K562 (cell line): ENCODE data around the gene POLE2. TPM values are rescaled to one million over a fixed set of nuclear protein-coding genes. Genes with fewer than 3 reads are reported as not detected.

Source experiments
- ELF1 ChIP-seq: fragments of 200-800 bp; sonication (Bioruptor generic); IDR thresholded peaks from 2 replicates; pipeline ENCODE4 v1.6.1; 2016; ENCODE audit warnings: missing genetic modification characterization, missing compliant biosample characterization
- HDAC1 ChIP-seq, 2 experiments: fragments of 450-650 bp; IDR thresholded peaks; 2 replicates each; pipeline ENCODE4 v1.6.1; 2016 to 2017; ENCODE audit warnings: inconsistent platforms in 1 of 2, mild to moderate bottlenecking in 1 of 2, moderate library complexity in 1 of 2
- NBN ChIP-seq: fragments of 450-650 bp; IDR thresholded peaks from 2 replicates; pipeline ENCODE4 v1.6.1; 2016; ENCODE audit warnings: low read depth, mild to moderate bottlenecking
- NFATC3 ChIP-seq: fragments of 450-650 bp; IDR thresholded peaks from 2 replicates; pipeline ENCODE4 v1.6.1; 2017; ENCODE audit warnings: mild to moderate bottlenecking
- PHB2 ChIP-seq: fragments of 450-650 bp; IDR thresholded peaks from 2 replicates; pipeline ENCODE4 v1.6.1; 2017; ENCODE audit warnings: low read depth
- PML ChIP-seq: IDR thresholded peaks from 2 replicates; pipeline ENCODE4 v1.6.1; 2012; ENCODE audit warnings: low read length, inconsistent platforms
- POLR2A ChIP-seq: fragments of 450-650 bp; conservative IDR thresholded peaks from 2 replicates; pipeline ENCODE4 v1.6.1; 2016
- POLR2G ChIP-seq: fragments of 200-400 bp; formaldehyde crosslinking; IDR thresholded peaks from 2 replicates; pipeline ENCODE4 v1.6.1; 2017; ENCODE audit warnings: low read depth, mild to moderate bottlenecking, antibody characterized with exemption, low read length, moderate library complexity
- SP2 ChIP-seq: IDR thresholded peaks from 2 replicates; pipeline ENCODE4 v1.6.1; 2011; ENCODE audit warnings: mild to moderate bottlenecking, low read depth, low read length, moderate library complexity; ENCODE audit not compliant: poor library complexity, severe bottlenecking; ENCODE audit errors: extremely low read depth
- TAF1 ChIP-seq: IDR thresholded peaks from 2 replicates; pipeline ENCODE4 v1.6.1; 2011; ENCODE audit warnings: mild to moderate bottlenecking, low read length, moderate library complexity; ENCODE audit not compliant: insufficient read depth, control insufficient read depth, severe bottlenecking; ENCODE audit errors: extremely low read depth
- TAF9B ChIP-seq: fragments of 450-650 bp; IDR thresholded peaks from 2 replicates; pipeline ENCODE4 v1.6.1; 2018; ENCODE audit warnings: mild to moderate bottlenecking; ENCODE audit not compliant: partially characterized antibody
- ZNF354B ChIP-seq: fragments of 250-450 bp; sonication (Bioruptor Pico); IDR thresholded peaks from 2 replicates; pipeline ENCODE4 v1.4.0; 2020
- ZNF766 ChIP-seq: fragments of 200-800 bp; sonication (Bioruptor generic); conservative IDR thresholded peaks from 2 replicates; pipeline ENCODE4 v1.6.1; 2016; ENCODE audit warnings: missing genetic modification characterization, missing compliant biosample characterization
- ZNF780A ChIP-seq: fragments of 250-450 bp; sonication (Bioruptor Pico); IDR thresholded peaks from 2 replicates; pipeline ENCODE4 v1.5.0; 2021; ENCODE audit warnings: mild to moderate bottlenecking
- polyA plus RNA-seq, 8 experiments: library from polyadenylated mRNA; depleted of rRNA in 4 of 8; stranded (reverse) in 5 of 8; unstranded in 3 of 8; fragments of >200 nt; fragmentation: Nextera tagmentation in 2 of 8; fragmentation: Illumina TruSeq in 1 of 8; extraction: Ambion mirVana in 2 of 8; extraction: Trizol in 1 of 8; gene quantifications; 2 replicates each; pipeline versions ENCODE4 v1.2.1 to v1.2.3, GENCODE V29; 2011 to 2014; ENCODE audit warnings: inconsistent platforms in 1 of 8, missing spikeins in 1 of 8
- total RNA-seq, 7 experiments: library from RNA; depleted of rRNA in 6 of 7; stranded (reverse); fragments of >200 nt in 6 of 7; fragmentation: Illumina TruSeq in 2 of 7; extraction: Trizol in 2 of 7; gene quantifications; 2 replicates each; pipeline versions ENCODE4 v1.2.1 to v1.2.3, GENCODE V29; 2011 to 2021; ENCODE audit warnings: low replicate concordance in 1 of 7
- TF ChIP-seq, protein P1 (sequence below): fragments of 450-650 bp; IDR thresholded peaks from 2 replicates; pipeline ENCODE4 v1.6.1; 2018; ENCODE audit not compliant: partially characterized antibody
- TF ChIP-seq, protein P2 (sequence below): sonication (generic); formaldehyde crosslinking; IDR thresholded peaks from 2 replicates; pipeline ENCODE4 v1.8.0; 2022; ENCODE audit warnings: mild to moderate bottlenecking, missing genetic modification reagents
- TF ChIP-seq, protein P3 (sequence below): fragments of 250-450 bp; sonication (Bioruptor Pico); IDR thresholded peaks from 2 replicates; pipeline ENCODE4 v1.9.0; 2021; ENCODE audit warnings: mild to moderate bottlenecking
- TF ChIP-seq, protein P4 (sequence below), 2 experiments: fragments of 450-650 bp; IDR thresholded peaks; 2 replicates each; pipeline ENCODE4 v1.6.1; 2016
- TF ChIP-seq, protein P5 (sequence below): IDR thresholded peaks from 2 replicates; pipeline ENCODE4 v1.6.1; 2011; ENCODE audit not compliant: insufficient read length; ENCODE audit errors: extremely low read depth

The POLE2 gene
- total and polyA plus RNA-seq, 9 of the 15 experiments (the other 6 are each of a cell fraction or from before 2014, with no cell fraction given), result 30.7 to 78.4 (median 55.4) TPM

DNA sequence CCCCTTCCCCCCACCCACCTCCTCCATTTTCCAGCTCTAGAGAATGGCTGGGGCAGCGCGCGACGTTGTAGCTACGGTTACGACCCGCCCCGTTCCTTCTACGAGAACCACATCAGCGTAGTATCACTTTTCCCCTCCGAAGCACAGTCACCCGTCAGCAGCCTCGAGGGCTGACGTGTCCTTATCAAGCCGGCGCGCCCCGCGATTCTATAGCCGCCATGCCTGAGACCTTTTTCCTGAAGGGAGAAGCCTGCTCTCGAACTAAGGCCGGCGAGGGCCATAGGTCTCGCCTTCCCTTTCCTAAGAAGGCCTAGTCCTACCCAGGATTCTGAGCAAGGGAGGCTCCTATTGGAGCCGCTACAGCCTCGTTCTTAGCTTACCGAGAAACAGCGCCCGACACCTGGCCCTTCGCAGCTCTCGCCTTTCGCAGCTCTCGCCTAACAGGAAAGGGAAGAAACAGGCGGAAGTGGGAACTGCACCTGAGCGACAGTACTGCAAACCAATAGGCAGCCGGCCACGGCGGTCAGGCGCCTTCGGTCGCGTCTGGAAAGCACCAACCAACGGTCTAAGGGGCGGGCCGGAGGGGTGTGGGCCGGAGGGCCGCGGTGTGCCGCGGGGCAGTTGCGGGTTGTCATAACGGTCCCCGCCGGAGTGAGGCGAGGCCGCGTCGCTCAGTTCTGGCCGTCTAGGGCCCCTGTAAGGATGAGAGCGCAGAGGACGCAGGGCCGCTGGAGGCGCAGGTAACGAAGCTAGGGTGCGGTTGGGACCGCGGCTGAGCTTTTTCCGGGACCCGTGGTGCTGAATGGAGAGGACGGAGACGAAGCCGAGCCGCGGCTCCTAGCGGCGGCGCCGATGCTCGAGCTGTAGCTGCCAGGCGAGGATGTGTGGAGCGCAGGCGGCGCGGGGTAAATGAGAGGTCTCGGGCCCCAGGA lies 67.6 kb downstream of the POLE2 start, which contains the start of the genes MGAT2 and RPL36AL (continued):
- TF ChIP-seq, protein P1, sequence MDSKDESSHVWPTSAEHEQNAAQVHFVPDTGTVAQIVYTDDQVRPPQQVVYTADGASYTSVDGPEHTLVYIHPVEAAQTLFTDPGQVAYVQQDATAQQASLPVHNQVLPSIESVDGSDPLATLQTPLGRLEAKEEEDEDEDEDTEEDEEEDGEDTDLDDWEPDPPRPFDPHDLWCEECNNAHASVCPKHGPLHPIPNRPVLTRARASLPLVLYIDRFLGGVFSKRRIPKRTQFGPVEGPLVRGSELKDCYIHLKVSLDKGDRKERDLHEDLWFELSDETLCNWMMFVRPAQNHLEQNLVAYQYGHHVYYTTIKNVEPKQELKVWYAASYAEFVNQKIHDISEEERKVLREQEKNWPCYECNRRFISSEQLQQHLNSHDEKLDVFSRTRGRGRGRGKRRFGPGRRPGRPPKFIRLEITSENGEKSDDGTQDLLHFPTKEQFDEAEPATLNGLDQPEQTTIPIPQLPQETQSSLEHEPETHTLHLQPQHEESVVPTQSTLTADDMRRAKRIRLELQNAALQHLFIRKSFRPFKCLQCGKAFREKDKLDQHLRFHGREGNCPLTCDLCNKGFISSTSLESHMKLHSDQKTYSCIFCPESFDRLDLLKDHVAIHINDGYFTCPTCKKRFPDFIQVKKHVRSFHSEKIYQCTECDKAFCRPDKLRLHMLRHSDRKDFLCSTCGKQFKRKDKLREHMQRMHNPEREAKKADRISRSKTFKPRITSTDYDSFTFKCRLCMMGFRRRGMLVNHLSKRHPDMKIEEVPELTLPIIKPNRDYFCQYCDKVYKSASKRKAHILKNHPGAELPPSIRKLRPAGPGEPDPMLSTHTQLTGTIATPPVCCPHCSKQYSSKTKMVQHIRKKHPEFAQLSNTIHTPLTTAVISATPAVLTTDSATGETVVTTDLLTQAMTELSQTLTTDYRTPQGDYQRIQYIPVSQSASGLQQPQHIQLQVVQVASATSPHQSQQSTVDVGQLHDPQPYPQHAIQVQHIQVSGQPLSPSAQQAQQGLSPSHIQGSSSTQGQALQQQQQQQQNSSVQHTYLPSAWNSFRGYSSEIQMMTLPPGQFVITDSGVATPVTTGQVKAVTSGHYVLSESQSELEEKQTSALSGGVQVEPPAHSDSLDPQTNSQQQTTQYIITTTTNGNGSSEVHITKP, result no peak
- no peak for TF ChIP-seq ZNF780A (CRISPR knock-in tag)
- peak; percentile 73 for TF ChIP-seq SP2
- TF ChIP-seq PHB2, result no peak
- TF ChIP-seq, protein P2, sequence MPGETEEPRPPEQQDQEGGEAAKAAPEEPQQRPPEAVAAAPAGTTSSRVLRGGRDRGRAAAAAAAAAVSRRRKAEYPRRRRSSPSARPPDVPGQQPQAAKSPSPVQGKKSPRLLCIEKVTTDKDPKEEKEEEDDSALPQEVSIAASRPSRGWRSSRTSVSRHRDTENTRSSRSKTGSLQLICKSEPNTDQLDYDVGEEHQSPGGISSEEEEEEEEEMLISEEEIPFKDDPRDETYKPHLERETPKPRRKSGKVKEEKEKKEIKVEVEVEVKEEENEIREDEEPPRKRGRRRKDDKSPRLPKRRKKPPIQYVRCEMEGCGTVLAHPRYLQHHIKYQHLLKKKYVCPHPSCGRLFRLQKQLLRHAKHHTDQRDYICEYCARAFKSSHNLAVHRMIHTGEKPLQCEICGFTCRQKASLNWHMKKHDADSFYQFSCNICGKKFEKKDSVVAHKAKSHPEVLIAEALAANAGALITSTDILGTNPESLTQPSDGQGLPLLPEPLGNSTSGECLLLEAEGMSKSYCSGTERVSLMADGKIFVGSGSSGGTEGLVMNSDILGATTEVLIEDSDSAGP (CRISPR knock-in tag), result no peak
- peak; percentile 83 for TF ChIP-seq ELF1
- TF ChIP-seq ZNF354B (CRISPR knock-in tag), result no peak
- TF ChIP-seq, protein P3, sequence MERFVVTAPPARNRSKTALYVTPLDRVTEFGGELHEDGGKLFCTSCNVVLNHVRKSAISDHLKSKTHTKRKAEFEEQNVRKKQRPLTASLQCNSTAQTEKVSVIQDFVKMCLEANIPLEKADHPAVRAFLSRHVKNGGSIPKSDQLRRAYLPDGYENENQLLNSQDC (CRISPR knock-in tag), result peak; percentile 64; the same call in 1 of the 2 replicates
- TF ChIP-seq TAF1, result peak; percentile 93
- TF ChIP-seq NBN, result 0 out of 2 replicates have a peak, but pooled peaks have one; percentile 26
- TF ChIP-seq, protein P4, sequence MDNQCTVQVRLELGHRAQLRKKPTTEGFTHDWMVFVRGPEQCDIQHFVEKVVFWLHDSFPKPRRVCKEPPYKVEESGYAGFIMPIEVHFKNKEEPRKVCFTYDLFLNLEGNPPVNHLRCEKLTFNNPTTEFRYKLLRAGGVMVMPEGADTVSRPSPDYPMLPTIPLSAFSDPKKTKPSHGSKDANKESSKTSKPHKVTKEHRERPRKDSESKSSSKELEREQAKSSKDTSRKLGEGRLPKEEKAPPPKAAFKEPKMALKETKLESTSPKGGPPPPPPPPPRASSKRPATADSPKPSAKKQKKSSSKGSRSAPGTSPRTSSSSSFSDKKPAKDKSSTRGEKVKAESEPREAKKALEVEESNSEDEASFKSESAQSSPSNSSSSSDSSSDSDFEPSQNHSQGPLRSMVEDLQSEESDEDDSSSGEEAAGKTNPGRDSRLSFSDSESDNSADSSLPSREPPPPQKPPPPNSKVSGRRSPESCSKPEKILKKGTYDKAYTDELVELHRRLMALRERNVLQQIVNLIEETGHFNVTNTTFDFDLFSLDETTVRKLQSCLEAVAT (IDR thresholded peaks at IDR 0.05), result peak in 1 of 2 experiments; percentile 65; a peak in 2 of 4 replicates
- no peak for TF ChIP-seq NFATC3
- peak; percentile 99 for TF ChIP-seq POLR2G
- TF ChIP-seq, protein P5, sequence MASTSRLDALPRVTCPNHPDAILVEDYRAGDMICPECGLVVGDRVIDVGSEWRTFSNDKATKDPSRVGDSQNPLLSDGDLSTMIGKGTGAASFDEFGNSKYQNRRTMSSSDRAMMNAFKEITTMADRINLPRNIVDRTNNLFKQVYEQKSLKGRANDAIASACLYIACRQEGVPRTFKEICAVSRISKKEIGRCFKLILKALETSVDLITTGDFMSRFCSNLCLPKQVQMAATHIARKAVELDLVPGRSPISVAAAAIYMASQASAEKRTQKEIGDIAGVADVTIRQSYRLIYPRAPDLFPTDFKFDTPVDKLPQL, result no peak
- TF ChIP-seq PML, result peak; percentile 69
- peak; percentile 96 for TF ChIP-seq POLR2A
- peak; percentile 37; the same call in 1 of the 2 replicates for TF ChIP-seq ZNF766 (CRISPR knock-in tag)
- peak; percentile 83 for TF ChIP-seq TAF9B
- peak in 1 of 2 experiments; percentile 29; a peak in 1 of 4 replicates for TF ChIP-seq HDAC1 (IDR thresholded peaks at IDR 0.05)
